Type B pancreatic cell (in vitro differentiated cells): ENCODE results near the gene SSBP3. TPM values are rescaled to one million over a fixed set of nuclear protein-coding genes. Genes with fewer than 3 reads are reported as not detected.

Experiments used
- DNase-seq: peaks from one replicate; pipeline ENCODE4 v3.0.0; 2021; ENCODE audit warnings: mixed read lengths; ENCODE audit not compliant: unreplicated experiment; ENCODE audit errors: extremely low spot score
- H3K27ac Mint-ChIP-seq: 2 replicates; pipeline ENCODE4 v1.8.0; 2021; ENCODE audit warnings: mild to moderate bottlenecking, mixed read lengths
- H3K27me3 Mint-ChIP-seq: 2 replicates; pipeline ENCODE4 v1.8.0; 2021; ENCODE audit warnings: mixed read lengths
- H3K36me3 Mint-ChIP-seq: 2 replicates; pipeline ENCODE4 v1.8.0; 2021; ENCODE audit warnings: mixed read lengths
- H3K4me1 Mint-ChIP-seq: one replicate; pipeline ENCODE4 v1.8.0; 2021; ENCODE audit warnings: mixed read lengths; ENCODE audit not compliant: unreplicated experiment
- H3K4me3 Mint-ChIP-seq: 2 replicates; pipeline ENCODE4 v1.8.0; 2021; ENCODE audit warnings: mild to moderate bottlenecking, mixed read lengths
- H3K9me3 Mint-ChIP-seq: 2 replicates; pipeline ENCODE4 v1.8.0; 2021; ENCODE audit warnings: mixed read lengths
- total RNA-seq: library from RNA; stranded (reverse); gene quantifications from 2 replicates; pipeline ENCODE4 v1.2.1, GENCODE V29; 2021; ENCODE audit warnings: low replicate concordance
- TF ChIP-seq, protein P1 (sequence below): fragments of 200-600 bp; sonication (generic); conservative IDR thresholded peaks from 2 replicates; pipeline ENCODE4 v1.5.0; 2021; ENCODE audit warnings: antibody characterized with exemption, mild to moderate bottlenecking

Gene SSBP3
- total RNA-seq, 1 donor from 2014 or later = 129 TPM

DNA sequence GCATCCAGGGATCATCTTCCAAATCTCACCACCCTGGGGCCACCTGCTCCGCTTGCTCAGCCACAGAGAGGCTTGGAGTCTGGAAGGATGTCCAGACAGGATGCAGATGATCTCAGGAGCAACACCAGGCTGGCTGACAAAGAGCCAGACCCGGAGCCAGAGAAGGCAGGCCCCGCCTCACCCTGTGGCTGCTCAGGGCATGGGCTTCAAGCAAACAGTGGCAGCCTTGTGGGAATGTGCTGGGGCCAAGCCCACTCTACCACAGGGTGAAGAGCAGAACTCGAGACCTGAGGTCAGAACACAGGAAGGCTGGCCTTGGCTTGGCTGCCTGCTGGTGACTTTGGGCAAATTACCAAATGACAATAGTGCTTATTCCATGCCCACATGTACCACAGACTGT lies 160.7 kb downstream of the SSBP3 start:
- Mint-ChIP-seq H3K27ac (no peak overlapping the region), H3K36me3 (peaks cover 11% of the 10 kb centered on the region), H3K9me3 (no peaks in the 10 kb centered on the region), H3K4me3 (no peak overlapping the region), H3K4me1 (no peaks in the 10 kb centered on the region), H3K27me3 (no peaks in the 10 kb centered on the region)
- TF ChIP-seq, protein P1, sequence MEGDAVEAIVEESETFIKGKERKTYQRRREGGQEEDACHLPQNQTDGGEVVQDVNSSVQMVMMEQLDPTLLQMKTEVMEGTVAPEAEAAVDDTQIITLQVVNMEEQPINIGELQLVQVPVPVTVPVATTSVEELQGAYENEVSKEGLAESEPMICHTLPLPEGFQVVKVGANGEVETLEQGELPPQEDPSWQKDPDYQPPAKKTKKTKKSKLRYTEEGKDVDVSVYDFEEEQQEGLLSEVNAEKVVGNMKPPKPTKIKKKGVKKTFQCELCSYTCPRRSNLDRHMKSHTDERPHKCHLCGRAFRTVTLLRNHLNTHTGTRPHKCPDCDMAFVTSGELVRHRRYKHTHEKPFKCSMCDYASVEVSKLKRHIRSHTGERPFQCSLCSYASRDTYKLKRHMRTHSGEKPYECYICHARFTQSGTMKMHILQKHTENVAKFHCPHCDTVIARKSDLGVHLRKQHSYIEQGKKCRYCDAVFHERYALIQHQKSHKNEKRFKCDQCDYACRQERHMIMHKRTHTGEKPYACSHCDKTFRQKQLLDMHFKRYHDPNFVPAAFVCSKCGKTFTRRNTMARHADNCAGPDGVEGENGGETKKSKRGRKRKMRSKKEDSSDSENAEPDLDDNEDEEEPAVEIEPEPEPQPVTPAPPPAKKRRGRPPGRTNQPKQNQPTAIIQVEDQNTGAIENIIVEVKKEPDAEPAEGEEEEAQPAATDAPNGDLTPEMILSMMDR = no peak
- DNase-seq = no peak

DNA sequence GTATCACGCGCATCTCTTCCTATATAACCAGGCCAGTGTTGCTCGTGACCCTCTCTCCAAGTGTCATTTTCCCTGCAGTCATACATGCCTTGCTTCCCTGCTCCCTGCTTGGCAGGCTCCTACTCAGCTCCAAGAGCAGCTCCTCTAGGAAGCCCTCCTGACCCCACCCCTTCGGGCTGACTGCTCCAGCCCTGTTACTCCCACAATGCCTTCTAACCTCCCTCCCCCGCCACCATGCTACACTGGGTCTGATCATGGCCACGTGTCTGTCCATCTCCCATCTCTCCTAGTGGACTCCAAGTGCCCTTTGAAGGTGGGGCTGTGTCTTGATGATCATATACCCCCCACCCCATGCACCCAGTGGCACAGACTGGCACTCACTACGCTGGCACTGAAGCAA lies 161.5 kb downstream of the SSBP3 start:
- no peak for DNase-seq
- no peaks in the 10 kb centered on the region for H3K27me3 Mint-ChIP-seq
- no peak overlapping the region for H3K4me3 Mint-ChIP-seq
- H3K36me3 Mint-ChIP-seq = peaks cover 11% of the 10 kb centered on the region
- peak overlapping the region; percentile 34 for H3K27ac Mint-ChIP-seq
- H3K9me3 Mint-ChIP-seq = no peaks in the 10 kb centered on the region
- no peaks in the 10 kb centered on the region for H3K4me1 Mint-ChIP-seq
- TF ChIP-seq, protein P1 = no peak

DNA sequence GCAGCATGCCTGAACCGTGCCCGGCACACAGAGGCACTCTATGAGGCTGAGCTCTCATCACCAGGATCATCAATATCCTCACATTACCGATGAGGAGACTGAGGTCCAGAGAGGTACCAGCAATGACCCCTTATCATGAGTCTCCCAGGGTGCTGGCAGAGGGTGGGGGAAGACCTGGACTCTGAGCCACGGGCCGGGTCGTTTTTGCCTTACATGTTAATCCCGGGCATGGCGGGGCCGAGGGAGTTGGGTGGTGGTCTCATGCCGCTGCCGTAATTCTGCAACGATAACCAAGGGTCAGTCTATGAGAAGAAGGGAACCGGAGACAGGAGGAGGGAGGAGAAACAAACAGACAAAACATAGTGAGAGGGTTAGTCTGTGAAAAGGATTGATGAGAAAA lies 163.2 kb downstream of the SSBP3 start:
- Mint-ChIP-seq H3K4me3 (no peak overlapping the region), H3K9me3 (no peaks in the 10 kb centered on the region), H3K27ac (no peak overlapping the region), H3K36me3 (peaks cover 11% of the 10 kb centered on the region), H3K4me1 (no peaks in the 10 kb centered on the region), H3K27me3 (no peaks in the 10 kb centered on the region)
- TF ChIP-seq, protein P1 = no peak
- DNase-seq = no peak

DNA sequence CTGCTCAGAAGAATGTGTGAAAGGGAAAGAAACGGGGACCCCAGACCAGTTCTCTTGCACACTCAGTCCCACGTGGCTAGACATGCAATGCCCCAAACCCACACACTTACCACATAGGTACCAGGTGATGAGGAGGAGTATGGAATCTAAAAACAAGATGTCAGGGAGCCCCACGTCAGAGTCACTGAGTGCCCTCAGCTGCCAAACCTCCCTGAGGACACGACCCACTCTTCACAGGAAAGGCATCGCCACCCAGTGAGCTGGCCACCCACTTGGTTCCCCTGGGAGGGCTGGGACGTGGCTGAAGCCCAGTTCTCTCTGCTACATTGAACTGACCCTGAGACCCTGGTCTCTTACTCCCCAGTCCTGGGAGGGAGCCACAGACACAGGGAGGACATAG lies 164.8 kb downstream of the SSBP3 start:
- Mint-ChIP-seq H3K27me3 (no peaks in the 10 kb centered on the region), H3K9me3 (no peaks in the 10 kb centered on the region), H3K36me3 (peaks cover 22% of the 10 kb centered on the region), H3K4me3 (no peak overlapping the region), H3K27ac (no peak overlapping the region), H3K4me1 (no peaks in the 10 kb centered on the region)
- TF ChIP-seq, protein P1 = no peak
- DNase-seq = no peak

DNA sequence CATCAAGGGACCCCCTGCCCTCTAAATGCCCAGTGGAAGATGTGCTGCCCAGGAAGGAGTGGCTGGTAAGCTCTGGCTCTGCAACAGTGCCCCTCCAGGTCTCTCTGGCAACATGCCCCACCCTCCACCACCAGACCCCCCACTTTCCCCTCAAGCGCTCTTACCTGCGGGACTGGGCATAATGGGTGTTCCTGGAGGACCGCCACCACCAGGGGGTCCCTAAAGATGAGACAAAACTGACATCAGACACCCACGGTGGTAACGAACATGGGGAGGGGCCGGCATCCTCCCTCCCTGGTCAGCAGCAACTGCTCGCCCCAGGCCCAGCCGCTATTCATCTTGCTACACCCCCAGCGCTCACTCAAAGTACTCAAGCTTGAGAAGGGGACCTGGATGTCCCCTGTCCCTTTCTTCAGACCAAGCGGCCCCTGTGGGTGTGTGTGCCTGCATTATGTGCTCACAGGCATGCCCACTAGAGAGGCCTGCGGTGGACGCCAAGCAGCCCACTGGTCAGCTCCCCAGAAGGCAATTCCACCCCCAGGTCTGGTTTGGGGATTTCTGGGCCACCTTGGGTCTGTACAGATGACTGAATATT lies 165.4 kb downstream of the SSBP3 start:
- Mint-ChIP-seq H3K4me1 (no peaks in the 10 kb centered on the region), H3K27ac (no peak overlapping the region), H3K9me3 (no peaks in the 10 kb centered on the region), H3K4me3 (no peak overlapping the region), H3K27me3 (no peaks in the 10 kb centered on the region), H3K36me3 (peaks cover 23% of the 10 kb centered on the region)
- TF ChIP-seq, protein P1 = no peak
- no peak for DNase-seq

DNA sequence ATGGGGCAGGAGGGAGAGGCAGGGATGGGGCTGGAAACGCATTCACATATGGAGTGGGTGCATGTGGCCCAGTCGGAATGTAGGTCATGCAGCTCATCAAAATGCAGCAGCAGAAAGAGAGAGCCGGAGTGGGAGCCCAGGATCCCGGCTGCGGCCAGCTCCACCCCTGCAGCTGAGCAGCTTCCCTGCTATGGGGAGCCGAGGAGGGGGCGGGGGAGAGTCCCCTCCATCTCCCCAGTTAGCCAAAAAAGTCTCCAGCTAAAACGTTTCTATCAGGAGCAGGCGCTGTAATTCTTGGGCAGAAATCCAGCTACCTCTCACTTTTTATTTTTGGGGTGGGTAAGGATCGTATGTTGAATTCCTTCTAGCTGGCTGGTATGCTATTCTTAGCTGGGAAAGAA lies 166.6 kb downstream of the SSBP3 start:
- H3K4me3 Mint-ChIP-seq = no peak overlapping the region
- no peak for DNase-seq
- TF ChIP-seq, protein P1 = no peak
- no peak overlapping the region for H3K27ac Mint-ChIP-seq
- no peaks in the 10 kb centered on the region for H3K27me3 Mint-ChIP-seq
- H3K4me1 Mint-ChIP-seq = no peaks in the 10 kb centered on the region
- H3K9me3 Mint-ChIP-seq = no peaks in the 10 kb centered on the region
- peaks cover 23% of the 10 kb centered on the region for H3K36me3 Mint-ChIP-seq
